Activated CD8-positive, alpha-beta memory T cell treated with anti-CD3 and anti-CD28 coated beads for 48 hours (primary cell): ENCODE results near the gene MTCH2.
"Not testable (repeated sequence)": the region's sequence is repeated elsewhere in the genome, so short reads cannot be mapped to it uniquely, and the experiment has no call there.

Experiments used
- DNase-seq, 3 experiments: peaks; one replicate each; pipeline ENCODE4 v3.0.0-alpha.2; 2020; ENCODE audit warnings: low read depth in 2 of 3, low spot score in 2 of 3

MTCH2 gene

DNA sequence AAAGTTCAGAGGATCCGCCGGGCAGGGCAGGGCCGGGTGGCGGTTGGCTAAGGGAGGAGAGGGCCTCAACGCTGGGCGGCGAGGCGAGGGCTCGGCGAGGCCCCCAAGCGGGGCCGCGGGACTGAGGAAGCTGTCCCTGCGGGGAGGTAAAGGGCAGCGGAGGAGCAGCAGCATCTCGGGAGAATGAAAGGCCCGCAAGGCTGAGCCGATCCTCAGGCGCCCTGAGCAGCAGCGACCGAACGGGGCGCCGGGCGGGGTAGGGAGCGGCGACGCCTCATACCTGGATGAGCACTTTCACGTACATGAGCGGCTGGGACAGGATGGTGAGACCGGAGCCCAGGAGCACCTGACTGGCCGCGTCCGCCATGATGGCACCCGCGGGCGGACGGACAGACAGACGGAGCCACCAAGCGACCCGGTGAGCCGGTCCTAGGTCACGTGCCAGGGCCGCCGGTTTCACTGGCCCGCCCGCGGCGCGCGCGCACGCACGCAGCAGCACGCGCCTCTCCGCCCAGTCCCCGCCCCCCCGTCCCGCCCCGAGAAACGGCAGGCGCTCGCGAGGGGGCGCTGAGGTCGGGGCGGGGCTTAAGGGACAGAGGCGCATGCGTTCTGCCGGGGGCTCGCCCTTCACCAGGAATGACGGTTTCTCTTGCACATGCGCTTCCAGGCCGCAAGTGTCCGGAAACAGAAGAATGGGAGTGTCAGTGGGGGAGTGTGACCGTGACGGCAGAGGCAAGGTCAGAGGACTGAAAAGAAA is at the start of gene MTCH2:
TSS of gene MTCH2 (minus strand) at position 461 of the 757 bp plus-strand sequence. CDS start at position 367, 94 bp downstream.
- peak; percentile 81 to 96 (median 82) for DNase-seq

DNA sequence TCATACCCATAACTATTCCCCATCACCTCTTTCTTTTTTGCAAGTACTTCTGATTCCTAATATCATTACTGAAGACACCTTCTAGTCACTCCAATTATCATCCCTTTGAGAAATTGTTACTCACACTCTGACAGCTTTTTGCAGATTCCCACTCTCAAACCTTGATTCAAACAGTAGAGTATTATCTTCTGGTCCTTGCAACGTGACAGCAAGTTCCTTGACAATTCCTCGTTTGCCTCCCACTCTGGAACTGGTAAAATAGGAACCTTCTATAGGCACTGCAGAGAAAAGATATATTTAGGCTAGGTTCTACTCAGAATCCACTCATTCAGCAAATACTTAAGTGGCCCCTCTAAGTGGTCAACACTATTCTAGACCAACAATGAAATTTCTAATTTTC is 49.6 kb upstream of the MTCH2 start:
- no peak for DNase-seq

DNA sequence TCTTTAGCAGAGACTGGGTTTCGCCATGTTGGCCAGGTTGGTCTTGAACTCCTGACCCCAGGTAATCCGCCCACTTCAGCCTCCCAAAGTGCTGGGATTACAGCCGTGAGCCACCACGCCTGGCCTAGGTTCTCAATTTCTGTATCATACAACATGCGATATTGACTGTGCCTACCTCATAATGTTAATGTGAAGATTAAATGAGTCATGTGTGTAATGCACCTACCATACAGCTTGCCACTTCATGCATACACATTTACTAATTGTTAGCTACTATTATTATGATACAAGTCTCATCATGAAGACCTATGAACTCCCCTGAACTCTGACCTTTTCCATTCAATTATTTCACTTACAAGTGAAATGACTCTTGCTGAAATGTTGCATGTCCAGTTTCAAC is 47.1 kb upstream of the MTCH2 start:
- DNase-seq, result no peak

- no peak for DNase-seq
These were observed 46.6 kb upstream of the MTCH2 start for GRCh38 chr11:47688991-47689390.

DNA sequence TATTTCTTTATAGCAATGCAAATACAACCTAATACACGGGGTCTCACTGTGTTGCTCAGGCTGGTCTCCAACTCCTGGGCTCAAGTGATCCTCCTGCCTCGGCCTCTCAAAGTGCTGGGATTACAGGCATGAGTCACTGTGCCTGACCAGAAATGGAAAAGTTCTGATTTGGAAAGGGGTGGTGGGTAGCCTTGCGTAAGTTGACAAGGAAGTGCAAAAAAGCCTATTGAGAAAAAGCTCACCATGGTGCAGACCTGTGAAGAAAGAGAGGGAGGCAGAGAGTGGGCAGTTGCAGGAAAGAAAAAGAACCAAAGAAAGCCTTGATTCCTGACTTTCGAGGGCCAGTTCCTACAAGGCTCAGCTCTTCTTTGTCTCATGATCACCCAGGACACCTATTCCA is 45.8 kb upstream of the MTCH2 start:
- no peak for DNase-seq

DNA sequence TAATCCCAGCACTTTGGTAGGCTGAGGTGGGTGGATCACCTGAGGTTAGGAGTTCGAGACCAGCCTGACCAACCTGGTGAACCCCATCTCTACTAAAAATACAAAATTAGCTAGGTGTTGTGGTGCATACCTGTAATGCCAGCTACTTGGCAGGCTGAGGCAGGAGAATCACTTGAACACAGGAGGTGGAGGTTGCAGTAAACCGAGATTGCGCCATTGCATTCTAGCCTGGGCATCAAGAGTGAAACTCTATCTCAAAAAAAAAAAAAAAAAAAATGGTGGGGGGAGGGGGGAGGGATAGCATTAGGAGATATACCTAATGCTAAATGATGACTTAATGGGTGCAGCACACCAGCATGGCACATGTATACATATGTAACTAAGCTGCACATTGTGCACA is 44.3 kb upstream of the MTCH2 start:
- DNase-seq, result not testable (repeated sequence)

DNA sequence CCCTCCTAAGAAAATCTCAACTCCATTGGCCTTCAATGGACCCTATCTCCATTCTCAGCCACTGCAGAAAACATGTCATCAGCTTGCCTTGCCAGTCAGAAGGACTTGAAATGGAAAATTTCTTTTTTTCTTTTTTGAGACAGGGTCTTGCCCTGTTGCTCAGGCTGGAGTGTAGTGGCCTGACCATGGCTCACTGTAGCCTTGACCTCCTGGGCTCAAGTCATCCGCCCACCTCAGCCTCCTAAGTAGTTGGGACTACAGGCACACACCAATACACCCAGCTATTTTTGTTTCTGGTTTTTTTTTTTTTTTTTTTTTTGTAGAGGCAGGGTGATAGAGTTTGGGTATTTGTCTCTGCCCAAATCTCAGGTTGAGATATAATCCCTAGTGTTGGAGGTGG is 43.8 kb upstream of the MTCH2 start:
- DNase-seq, result no peak

- no peak for DNase-seq
These were observed 33.5 kb upstream of the MTCH2 start for GRCh38 chr11:47675851-47676250.

DNA sequence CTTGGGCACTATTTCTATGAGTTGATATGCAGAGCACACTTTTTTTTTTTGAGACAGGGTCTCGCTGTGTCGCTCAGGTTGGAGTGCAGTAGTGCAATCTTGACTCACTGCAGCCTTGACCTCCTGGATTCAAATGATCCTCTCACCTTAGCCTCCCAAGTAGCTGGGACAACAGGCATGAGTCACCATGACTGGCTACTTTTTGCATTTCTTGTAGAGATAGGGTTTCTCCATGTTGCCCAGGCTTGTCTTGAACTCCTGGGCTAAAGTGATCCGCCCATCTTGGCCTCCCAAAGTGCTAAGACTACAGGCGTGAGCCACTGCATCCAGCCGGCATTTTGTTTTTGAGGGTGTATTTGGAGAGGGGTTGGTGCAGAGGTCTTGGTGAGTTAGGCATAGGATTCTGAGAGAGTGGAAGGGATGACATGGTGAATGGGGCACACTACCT is 29.9 kb upstream of the MTCH2 start:
- DNase-seq, result no peak

DNA sequence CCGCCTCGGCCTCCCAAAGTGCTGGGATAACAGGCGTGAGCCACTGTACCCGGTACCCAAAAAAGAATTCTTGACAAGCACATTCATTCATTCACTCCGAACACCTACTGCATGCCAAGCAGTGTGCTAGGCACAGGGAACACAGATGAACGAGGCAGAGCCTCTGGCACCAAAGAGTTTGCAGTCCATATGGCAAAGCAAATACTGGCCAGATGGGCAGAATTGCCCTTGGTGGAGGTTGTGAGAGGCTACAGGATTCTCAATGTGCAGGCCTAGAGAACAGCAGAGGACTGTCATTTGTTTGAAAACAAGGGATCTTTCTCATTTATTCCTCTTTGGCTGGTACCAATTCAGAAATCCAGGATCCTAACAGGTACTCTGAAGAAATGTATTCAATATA is 27.5 kb upstream of the MTCH2 start:
- DNase-seq, result no peak

GRCh38 chr11:47668665-47669064 is 26.3 kb upstream of the MTCH2 start:
- no peak for DNase-seq

GRCh38 chr11:47667555-47667954 is 25.2 kb upstream of the MTCH2 start:
- no peak for DNase-seq

GRCh38 chr11:47667135-47667534 is 24.8 kb upstream of the MTCH2 start:
- DNase-seq, result no peak

DNA sequence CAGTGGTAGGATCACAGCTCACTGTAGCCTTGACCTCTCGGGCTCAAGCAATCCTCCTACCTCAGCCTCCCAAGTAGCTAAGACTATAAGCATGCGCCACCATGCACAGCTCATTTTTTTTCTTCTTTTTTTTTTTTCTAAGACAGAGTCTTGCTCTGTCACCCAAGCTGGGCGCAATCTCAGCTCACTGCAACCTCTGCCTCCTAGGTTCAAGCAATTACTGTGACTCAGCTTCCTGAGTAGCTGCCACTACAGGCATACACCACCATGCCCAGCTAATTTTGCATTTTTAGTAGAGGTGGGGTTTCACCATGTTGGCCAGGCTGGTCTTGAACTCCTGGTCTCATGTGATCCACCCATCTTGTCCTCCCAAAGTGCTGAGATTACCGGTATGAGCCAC is 22.6 kb upstream of the MTCH2 start:
- not testable (repeated sequence) for DNase-seq

DNA sequence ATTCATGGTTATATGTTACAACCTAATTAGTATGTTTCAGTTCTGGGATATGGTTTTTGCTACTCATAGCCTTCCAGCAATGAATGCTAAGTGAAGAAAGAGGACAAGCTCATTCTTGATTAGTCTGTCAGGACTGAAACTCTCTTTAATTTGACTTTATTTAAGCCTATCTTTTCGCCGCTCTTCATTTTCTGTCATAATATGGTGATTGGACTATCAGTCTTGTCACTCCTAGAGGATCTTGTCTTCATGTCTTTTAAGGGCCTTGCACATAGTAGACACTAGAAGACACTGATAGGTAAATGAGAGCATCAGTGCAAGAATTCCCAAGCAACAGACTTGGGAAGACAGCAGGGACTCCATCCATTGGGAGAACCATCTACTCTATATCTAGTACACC is 18.9 kb upstream of the MTCH2 start:
- no peak for DNase-seq

DNA sequence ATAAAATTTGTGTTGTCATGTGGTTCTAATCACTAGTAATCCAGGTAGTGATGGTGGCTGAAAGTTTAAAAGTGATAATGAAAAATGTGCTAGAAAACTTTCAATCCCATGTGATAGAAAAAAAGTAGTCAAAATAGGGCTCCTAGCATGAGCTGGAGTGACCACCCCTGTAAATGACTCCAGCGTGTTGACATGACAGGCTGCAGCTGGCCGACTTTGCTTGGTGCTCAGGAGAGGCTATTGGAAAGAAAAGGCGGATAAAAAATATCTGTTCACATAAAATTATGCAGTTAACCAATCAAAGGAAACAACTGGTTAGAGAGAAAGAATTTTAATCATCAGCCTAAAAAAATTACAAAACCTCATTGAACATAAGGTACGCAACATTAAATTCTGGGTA is 16.9 kb upstream of the MTCH2 start:
- DNase-seq, result no peak

GRCh38 chr11:47656260-47656885 is 14.0 kb upstream of the MTCH2 start:
- no peak for DNase-seq

DNA sequence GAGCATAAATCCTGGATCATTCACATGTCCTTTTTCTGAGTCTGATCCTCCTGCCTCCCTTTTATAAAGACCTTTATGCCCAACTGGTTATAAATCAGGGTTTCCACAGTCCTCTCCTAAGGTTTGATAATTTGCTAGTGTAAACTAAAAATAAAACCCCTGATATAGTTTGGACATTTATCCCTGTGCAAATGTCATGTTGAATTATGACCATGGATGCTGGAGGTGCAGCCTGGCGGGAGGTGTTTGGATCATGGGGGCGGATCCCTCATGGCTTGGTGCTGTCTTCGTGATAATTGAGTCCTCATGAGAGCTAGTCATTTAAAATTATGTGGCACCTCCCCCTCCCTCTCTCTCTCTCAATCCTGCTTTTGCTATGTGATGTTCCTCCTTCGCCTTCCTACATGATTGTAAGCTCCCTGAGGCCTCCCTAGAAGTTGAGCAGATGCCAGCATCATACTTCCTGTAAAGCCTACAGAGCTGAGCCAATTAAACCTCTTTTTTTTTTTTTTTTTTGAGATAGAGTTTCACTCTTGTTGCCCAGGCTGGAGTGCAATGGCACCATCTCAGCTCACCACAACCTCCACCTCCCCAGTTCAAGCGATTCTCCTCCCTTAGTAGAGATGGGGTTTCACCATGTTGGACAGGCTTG is 9.6 kb upstream of the MTCH2 start:
- DNase-seq, result no peak

- no peak for DNase-seq
These were observed 6.9 kb upstream of the MTCH2 start for GRCh38 chr11:47649276-47649675.

GRCh38 chr11:47646019-47646418 is 3.7 kb upstream of the MTCH2 start:
- DNase-seq, result no peak

DNA sequence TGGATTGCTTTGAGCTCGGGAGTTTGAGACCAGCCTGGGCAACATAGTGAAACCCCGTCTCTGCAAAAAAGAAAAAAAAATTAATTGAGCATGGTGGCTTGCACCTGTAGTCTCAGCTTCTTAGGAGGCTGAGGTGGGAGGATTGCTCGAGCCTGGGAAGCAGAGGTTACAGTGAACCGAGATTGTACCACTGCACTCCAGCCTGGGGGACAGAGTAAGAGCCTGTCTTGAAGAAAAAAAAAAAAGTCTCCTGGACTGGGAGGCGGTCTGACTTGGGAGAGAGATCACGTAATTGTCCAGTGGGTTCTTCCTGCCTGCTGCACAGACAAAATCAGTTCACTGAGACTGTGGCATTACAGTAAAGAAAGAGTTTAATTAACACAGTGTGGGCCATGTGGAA is 3.1 kb upstream of the MTCH2 start:
- DNase-seq, result no peak

- no peak for DNase-seq
These were observed 710 bp downstream of the MTCH2 start for GRCh38 chr11:47641600-47642098.
